ENCODE results near the gene COA1. TPM values are rescaled to one million over a fixed set of nuclear protein-coding genes. Genes with fewer than 3 reads are reported as not detected.

Gene COA1
- polyA plus RNA-seq, 3 donors: 25.6 to 57.8 (median 56.2) TPM

GRCh38 chr7:43771128-43771527 lies 41.8 kb upstream of the COA1 start:
- intact Hi-C loops (cut with micrococcal nuclease): no loop called here
- WGBS (ENCODE audit: insufficient coverage): no CpG with 5 or more reads among the region's 3 CpGs
- no peak overlapping the region for H3K4me2 ChIP-seq (replicated peaks; ENCODE audit: extremely low read depth, low read length, poor library complexity, severe bottlenecking)
- no peak for DNase-seq
- H3K79me2 ChIP-seq (ENCODE audit: insufficient read depth, low read length): peaks cover 47% of the 10 kb centered on the region
- H3K9me3 ChIP-seq (replicated peaks in 1 of 2; ENCODE audit: control insufficient read depth in 1 of 2, insufficient read depth in 1 of 2, low read length in 2 of 2): no peaks in the 10 kb centered on the region
- Mint-ChIP-seq H3K4me1 (peaks cover 41% of the 10 kb centered on the region), H3K27ac (peak overlapping the region in 5 of 7 donors; percentile 10 to 70 (median 38)), H3K4me3 (no peak overlapping the region), H3K36me3 (peaks cover 37 to 60% of the 10 kb centered on the region in 2 donors), H3K27me3 (ENCODE audit: low read depth in 3 of 3) (peaks cover 0 to 4% (median 1%) of the 10 kb centered on the region in 3 donors), H3K9me3 (peaks cover 0 to 7% (median 3%) of the 10 kb centered on the region in 7 donors)
- H3K27me3 ChIP-seq (ENCODE audit: control insufficient read depth in 2 of 2, insufficient read depth in 2 of 2, low read length in 2 of 2): no peaks in the 10 kb centered on the region
- no peak overlapping the region for H2AFZ ChIP-seq (ENCODE audit: insufficient read depth, low read depth, low read length, poor library complexity, severe bottlenecking)
- H3K27ac ChIP-seq (ENCODE audit: low read depth in 1 of 2, low read length in 2 of 2): no peak overlapping the region
- no peak overlapping the region for H3K9ac ChIP-seq (ENCODE audit: insufficient read depth, low read length, poor library complexity, severe bottlenecking)
- H4K20me1 ChIP-seq (ENCODE audit: insufficient read depth, low read length): peaks cover 27% of the 10 kb centered on the region
- peaks cover 21 to 34% of the 10 kb centered on the region in 2 donors for H3K36me3 ChIP-seq (replicated peaks in 1 of 2; ENCODE audit: control insufficient read depth in 1 of 2, insufficient read depth in 2 of 2, low read length in 2 of 2)
- H3K4me1 ChIP-seq (ENCODE audit: control insufficient read depth in 1 of 2, insufficient read depth in 2 of 2, low read length in 2 of 2): peaks cover 22 to 29% of the 10 kb centered on the region in 2 donors
- TF ChIP-seq CTCF (IDR thresholded peaks at IDR 0.05): no peak
- no peak overlapping the region for H3K4me3 ChIP-seq (replicated peaks in 1 of 3; ENCODE audit: low read depth in 2 of 3, low read length in 3 of 3)

- Histone ChIP-seq H3K4me3 (replicated peaks in 1 of 3; ENCODE audit: low read depth in 2 of 3, low read length in 3 of 3) (no peak overlapping the region), H3K9me3 (replicated peaks in 1 of 2; ENCODE audit: control insufficient read depth in 1 of 2, insufficient read depth in 1 of 2, low read length in 2 of 2) (no peaks in the 10 kb centered on the region), H3K4me1 (ENCODE audit: control insufficient read depth in 1 of 2, insufficient read depth in 2 of 2, low read length in 2 of 2) (peaks cover 32 to 41% of the 10 kb centered on the region in 2 donors), H2AFZ (ENCODE audit: insufficient read depth, low read depth, low read length, poor library complexity, severe bottlenecking) (no peak overlapping the region), H3K4me2 (replicated peaks; ENCODE audit: extremely low read depth, low read length, poor library complexity, severe bottlenecking) (no peak overlapping the region), H3K36me3 (replicated peaks in 1 of 2; ENCODE audit: control insufficient read depth in 1 of 2, insufficient read depth in 2 of 2, low read length in 2 of 2) (peaks cover 21 to 34% of the 10 kb centered on the region in 2 donors), H3K27me3 (ENCODE audit: control insufficient read depth in 2 of 2, insufficient read depth in 2 of 2, low read length in 2 of 2) (no peaks in the 10 kb centered on the region), H4K20me1 (ENCODE audit: insufficient read depth, low read length) (peaks cover 27% of the 10 kb centered on the region), H3K9ac (ENCODE audit: insufficient read depth, low read length, poor library complexity, severe bottlenecking) (no peak overlapping the region), H3K27ac (ENCODE audit: low read depth in 1 of 2, low read length in 2 of 2) (peak overlapping the region; percentile 36 to 49), H3K79me2 (ENCODE audit: insufficient read depth, low read length) (peaks cover 58% of the 10 kb centered on the region)
- Mint-ChIP-seq H3K27me3 (ENCODE audit: low read depth in 3 of 3) (peaks cover 0 to 4% (median 1%) of the 10 kb centered on the region in 3 donors), H3K4me3 (peak overlapping the region in 1 of 2 donors; percentile 75), H3K9me3 (peaks cover 0 to 5% (median 3%) of the 10 kb centered on the region in 7 donors), H3K36me3 (peaks cover 36 to 60% of the 10 kb centered on the region in 2 donors), H3K27ac (peak overlapping the region in 6 of 7 donors; percentile 74 to 90 (median 81)), H3K4me1 (peaks cover 48% of the 10 kb centered on the region)
- TF ChIP-seq CTCF (IDR thresholded peaks at IDR 0.05): no peak
- intact Hi-C loops (cut with micrococcal nuclease): no loop called here
- DNase-seq: no peak
- 100% methylated on average over 5 of the region's 10 CpGs for WGBS (ENCODE audit: insufficient coverage)
Observed at GRCh38 chr7:43769791-43770465, 40.6 kb upstream of the COA1 start.
